Panc1 (cell line): ENCODE measurements around the gene PTTG1.

ENCODE experiments used
- CTCF ChIP-seq: fragments of 450-650 bp; IDR thresholded peaks from 2 replicates; pipeline ENCODE4 v1.5.1; 2017; ENCODE audit warnings: mild to moderate bottlenecking
- POLR2AphosphoS5 ChIP-seq: IDR thresholded peaks from 2 replicates; pipeline ENCODE4 v1.6.1; 2012; ENCODE audit warnings: mild to moderate bottlenecking, low read depth, low read length, moderate library complexity
- REST ChIP-seq, 2 experiments: IDR thresholded peaks; 2 replicates each; pipeline ENCODE4 v1.6.1; 2011 to 2012; ENCODE audit warnings: low read depth in 2 of 2, control low read depth in 1 of 2, low read length in 1 of 2, mild to moderate bottlenecking in 1 of 2, moderate library complexity in 1 of 2; ENCODE audit not compliant: insufficient read depth in 1 of 2
- SIN3A ChIP-seq: IDR thresholded peaks from 2 replicates; pipeline ENCODE4 v1.6.1; 2012; ENCODE audit warnings: low read depth, mild to moderate bottlenecking, low read length, moderate library complexity, borderline replicate concordance; ENCODE audit not compliant: insufficient read depth
- TCF7L2 ChIP-seq: IDR thresholded peaks from 2 replicates; pipeline ENCODE4 v1.6.1; 2011; ENCODE audit warnings: mild to moderate bottlenecking, low read depth, low read length, inconsistent platforms

GRCh38 chr5:160377651-160378050 lies 44.0 kb upstream of the PTTG1 start:
- no peak for TF ChIP-seq CTCF
- TF ChIP-seq SIN3A: no peak
- no peak for TF ChIP-seq REST (IDR thresholded peaks at IDR 0.05; ENCODE audit: insufficient read depth in 1 of 2, low read depth in 2 of 2, low read length in 1 of 2)
- no peak for TF ChIP-seq POLR2AphosphoS5
- no peak for TF ChIP-seq TCF7L2
